ENCODE results near the gene DGKD.

DNA sequence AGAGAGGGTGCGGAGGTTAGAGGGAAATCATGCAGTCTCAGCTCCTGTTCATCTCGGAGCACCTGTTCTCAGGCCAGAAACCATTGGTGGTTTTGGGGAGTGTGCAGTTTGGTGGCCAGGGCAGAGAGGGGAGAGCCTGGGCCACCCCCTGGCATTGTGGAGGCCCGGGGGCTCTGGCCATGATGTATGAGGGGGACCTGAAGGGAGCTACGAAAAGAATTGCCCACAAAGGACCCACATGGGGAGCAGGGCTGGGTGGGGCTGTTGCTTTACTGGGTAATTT lies 87.7 kb downstream of the DGKD start:
- TF ChIP-seq, protein P1, sequence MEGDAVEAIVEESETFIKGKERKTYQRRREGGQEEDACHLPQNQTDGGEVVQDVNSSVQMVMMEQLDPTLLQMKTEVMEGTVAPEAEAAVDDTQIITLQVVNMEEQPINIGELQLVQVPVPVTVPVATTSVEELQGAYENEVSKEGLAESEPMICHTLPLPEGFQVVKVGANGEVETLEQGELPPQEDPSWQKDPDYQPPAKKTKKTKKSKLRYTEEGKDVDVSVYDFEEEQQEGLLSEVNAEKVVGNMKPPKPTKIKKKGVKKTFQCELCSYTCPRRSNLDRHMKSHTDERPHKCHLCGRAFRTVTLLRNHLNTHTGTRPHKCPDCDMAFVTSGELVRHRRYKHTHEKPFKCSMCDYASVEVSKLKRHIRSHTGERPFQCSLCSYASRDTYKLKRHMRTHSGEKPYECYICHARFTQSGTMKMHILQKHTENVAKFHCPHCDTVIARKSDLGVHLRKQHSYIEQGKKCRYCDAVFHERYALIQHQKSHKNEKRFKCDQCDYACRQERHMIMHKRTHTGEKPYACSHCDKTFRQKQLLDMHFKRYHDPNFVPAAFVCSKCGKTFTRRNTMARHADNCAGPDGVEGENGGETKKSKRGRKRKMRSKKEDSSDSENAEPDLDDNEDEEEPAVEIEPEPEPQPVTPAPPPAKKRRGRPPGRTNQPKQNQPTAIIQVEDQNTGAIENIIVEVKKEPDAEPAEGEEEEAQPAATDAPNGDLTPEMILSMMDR (IDR thresholded peaks at IDR 0.05; ENCODE audit: borderline replicate concordance, extremely low read depth, low read length, poor library complexity, severe bottlenecking) = no peak
- TF ChIP-seq EZH2 (IDR thresholded peaks at IDR 0.05; ENCODE audit: borderline replicate concordance, low read depth, low read length, severe bottlenecking) = no peak
